SW480 (cell line): ENCODE measurements around the gene SLC26A8.
"Not testable (repeated sequence)": the region's sequence is repeated elsewhere in the genome, so short reads cannot be mapped to it uniquely, and the experiment has no call there.

Source experiments
- DNase-seq: peaks from one replicate; pipeline ENCODE4 v3.0.0-alpha.2; 2016; ENCODE audit warnings: low spot score

SLC26A8 gene

DNA sequence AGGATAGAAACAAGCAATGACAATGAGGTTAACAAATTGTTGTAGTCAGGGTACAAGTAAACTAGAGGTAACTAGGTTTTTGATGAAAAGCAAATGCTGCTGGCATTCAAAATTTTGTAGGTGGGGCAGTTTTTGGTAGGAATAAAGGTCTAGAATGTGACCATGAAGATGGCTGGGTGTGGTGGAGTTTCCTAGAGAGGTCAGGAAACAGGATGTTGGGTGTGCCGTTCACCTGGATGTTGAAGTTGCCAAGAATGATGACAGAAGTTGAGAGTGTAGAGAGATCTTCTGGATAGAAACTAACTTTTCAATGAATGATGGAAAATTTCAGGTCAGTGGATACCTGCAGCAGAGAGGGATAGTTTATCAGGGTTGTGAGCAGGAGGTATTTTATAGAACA lies 25.9 kb upstream of the SLC26A8 start:
- peak; percentile 15 for DNase-seq

DNA sequence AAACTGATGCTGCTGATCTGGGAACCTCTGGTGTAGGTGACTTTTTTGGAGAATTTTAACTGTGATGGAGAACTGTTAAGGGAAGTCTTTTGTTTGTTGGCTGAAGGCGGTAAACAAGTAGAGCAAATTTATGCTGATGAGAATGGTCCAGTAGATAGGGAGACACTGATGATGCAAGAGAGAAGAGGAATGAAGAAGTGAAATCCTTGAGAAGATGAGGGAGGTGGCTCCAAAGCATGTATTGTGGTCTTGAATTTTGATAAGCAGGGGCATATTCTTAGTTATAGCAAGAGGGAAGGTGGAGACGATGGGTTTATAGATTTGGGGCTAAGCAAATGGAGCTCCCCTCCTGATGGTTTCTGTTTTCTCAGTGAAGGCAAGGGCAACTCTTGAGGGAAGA lies 25.1 kb upstream of the SLC26A8 start:
- DNase-seq, result no peak

- DNase-seq, result no peak
Observed at GRCh38 chr6:36042618-36043260, 18.3 kb upstream of the SLC26A8 start.

GRCh38 chr6:36040958-36041357 lies 16.5 kb upstream of the SLC26A8 start:
- no peak for DNase-seq

GRCh38 chr6:36039112-36039511 lies 14.7 kb upstream of the SLC26A8 start:
- DNase-seq, result no peak

GRCh38 chr6:36038120-36038876 lies 13.9 kb upstream of the SLC26A8 start:
- no peak for DNase-seq

DNA sequence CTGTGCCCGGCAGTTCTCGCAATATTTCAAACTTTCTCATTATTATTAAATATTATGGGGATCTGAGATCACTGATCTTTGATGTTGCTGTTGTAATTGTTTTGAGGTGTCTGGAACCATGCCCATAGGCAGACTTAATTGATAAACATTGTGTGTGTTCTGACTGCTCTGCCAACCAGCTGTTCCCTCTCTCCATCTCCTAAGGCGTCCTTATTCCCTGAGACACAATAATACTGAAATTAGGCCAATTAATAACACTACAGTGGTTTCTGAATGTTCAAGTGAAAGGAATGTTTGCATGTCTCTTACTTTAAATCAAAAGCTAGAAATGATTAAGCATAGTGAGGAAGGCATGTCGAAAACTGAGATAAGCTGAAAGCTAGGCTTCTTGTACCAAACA lies 10.8 kb upstream of the SLC26A8 start:
- no peak for DNase-seq

GRCh38 chr6:36034441-36034840 lies 10.0 kb upstream of the SLC26A8 start:
- no peak for DNase-seq

DNA sequence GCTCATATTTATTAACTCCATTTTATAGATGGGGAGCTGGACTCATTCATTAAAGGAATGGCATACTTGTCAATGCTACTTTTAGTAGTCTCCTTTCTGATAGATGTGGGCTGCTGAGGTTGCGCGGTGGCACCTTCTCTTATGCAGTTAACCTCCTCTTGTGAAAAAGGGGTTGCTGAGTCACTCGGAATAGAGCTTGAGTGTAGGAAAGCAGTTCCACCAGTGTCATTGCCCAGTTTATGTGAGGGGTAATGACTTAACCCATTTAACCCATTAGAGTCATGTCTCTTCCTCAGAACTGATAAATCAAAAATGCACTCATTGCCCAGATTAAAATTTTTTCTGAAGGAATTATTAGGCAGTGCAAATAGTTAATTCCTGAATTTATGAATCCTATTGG lies 9.5 kb upstream of the SLC26A8 start:
- no peak for DNase-seq

DNA sequence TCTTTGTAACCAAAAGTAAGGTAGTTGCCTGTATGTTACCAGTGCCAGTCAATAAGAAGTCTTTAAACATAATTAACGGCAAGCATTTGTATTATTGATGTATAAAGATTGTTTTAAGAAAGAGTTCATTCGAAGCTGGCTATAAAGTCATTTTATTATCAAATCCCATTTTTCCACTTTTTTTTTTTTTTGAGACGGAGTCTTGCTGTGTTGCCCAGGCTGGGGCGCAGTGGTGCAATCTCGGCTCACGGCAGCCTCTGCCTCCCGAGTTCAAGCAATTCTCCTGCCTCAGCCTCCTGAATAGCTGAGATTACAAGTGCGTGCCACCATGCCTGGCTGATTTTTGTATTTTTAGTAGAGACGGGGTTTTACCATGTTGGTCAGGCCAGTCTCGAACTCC lies 8.7 kb upstream of the SLC26A8 start:
- DNase-seq, result not testable (repeated sequence)

GRCh38 chr6:36032261-36032660 lies 7.8 kb upstream of the SLC26A8 start:
- DNase-seq, result no peak

DNA sequence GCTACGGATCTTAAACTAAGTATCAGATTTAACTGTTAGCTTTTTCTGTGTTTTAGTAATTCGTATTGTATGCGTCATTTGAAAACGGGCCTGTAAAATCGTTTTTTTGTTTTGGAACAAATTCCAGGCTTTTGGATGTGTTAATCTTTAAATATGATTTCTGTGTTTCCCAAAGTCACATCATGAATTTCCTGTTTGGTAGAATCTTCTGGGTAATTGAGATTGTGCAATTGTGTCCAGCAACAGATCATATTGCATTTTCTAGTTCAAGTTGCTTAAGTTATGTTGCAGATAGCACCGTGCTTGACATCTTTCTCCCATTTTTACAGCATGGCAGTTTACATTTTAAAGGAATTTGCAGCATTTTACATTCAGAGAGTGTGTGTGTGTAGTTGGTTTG lies 5.0 kb upstream of the SLC26A8 start:
- DNase-seq, result peak; percentile 19

- DNase-seq, result peak; percentile 61
Observed at GRCh38 chr6:36028877-36029324, 4.5 kb upstream of the SLC26A8 start.

- peak; percentile 36 for DNase-seq
Observed at GRCh38 chr6:36028088-36028876, 3.8 kb upstream of the SLC26A8 start.

- DNase-seq, result peak; percentile 98
Observed at GRCh38 chr6:36027501-36028087, 3.2 kb upstream of the SLC26A8 start, which contains the start of gene MAPK14. MAPK14 (plus strand) TSS chr6:36027808; CDS start chr6:36028158, 350 bp downstream.

GRCh38 chr6:36025932-36026327 lies 1.5 kb upstream of the SLC26A8 start:
- DNase-seq, result no peak

DNA sequence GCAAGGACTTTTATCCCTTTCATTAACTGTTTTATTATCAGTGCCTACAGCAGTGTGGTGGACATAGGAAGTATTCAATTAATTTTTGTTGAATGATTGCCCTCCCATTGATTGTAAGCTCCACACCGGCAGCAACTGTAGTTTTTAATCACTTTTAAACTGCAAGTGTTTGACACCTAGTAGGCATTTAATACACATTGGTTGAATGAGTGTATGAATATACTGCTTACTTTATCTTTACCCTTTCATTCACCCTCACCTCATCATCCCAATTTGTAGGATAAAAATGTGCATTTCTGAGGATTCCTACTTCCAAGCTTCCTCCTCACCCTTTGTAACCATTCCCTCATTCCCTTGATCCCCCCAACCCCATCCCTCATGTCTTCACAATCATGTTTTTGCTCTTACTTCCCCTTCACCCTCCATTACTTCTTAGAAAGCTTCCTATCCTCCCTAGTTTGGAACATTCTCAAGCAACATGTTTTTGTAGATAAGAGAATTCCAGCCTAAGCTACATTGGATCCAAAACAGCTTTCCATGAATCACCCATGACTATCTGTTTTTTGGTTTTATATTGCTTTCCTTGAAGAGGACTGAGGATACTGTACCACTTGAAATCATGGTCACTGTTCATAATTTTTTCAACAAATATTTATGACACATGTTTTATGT lies 955 bp upstream of the SLC26A8 start:
- no peak for DNase-seq

DNA sequence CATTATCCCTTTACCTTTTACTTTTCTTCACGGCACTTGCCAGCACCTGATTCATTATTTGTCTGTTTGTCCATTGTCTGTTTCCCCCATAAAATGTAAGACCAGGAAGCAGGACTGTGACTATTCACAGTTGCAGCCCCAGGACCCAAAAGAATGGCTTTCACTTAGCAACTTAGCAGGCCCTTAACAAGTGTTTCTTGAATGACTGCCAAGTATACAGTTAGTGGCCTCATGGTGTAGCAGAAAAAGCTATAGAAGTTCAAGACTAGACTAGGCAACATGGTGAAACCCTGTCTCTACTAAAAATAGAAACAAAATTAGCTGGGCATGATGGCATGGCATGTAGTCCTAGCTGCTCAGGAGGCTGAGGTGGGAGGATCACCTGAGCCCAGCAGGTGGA lies 4.3 kb downstream of the SLC26A8 start:
- DNase-seq, result no peak

GRCh38 chr6:36019167-36019566 lies 5.3 kb downstream of the SLC26A8 start:
- no peak for DNase-seq

GRCh38 chr6:36018339-36018738 lies 6.1 kb downstream of the SLC26A8 start:
- no peak for DNase-seq

GRCh38 chr6:36015666-36016065 lies 8.8 kb downstream of the SLC26A8 start:
- no peak for DNase-seq

DNA sequence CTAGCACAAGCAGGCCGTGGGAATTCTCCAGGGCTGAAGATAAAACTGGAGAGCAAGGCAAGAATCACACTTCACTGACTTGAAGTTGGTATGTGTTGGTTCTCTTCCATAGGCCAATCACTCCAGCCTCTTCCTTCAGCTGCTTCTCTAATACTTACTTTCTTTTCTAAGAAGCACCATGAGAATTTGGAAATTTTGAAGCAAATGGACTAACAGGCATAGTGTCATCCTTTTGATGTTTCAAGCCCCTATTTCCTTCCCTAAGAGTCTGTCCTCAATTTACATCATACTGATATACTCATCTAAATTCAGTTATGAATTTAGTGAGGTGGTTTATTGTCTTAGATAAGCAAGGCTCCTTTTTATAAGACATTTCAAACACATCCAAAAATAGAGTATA lies 24.0 kb downstream of the SLC26A8 start:
- no peak for DNase-seq
